ENCODE data around the gene MTAP.

MTAP gene

GRCh38 chr9:21804791-21805190 is 2.4 kb downstream of the MTAP start:
- no peak for DNase-seq (ENCODE audit: low spot score)

- no peak for DNase-seq (ENCODE audit: low spot score)
Observed at GRCh38 chr9:21806644-21807043, 4.2 kb downstream of the MTAP start.

- DNase-seq (ENCODE audit: low spot score) = no peak
Observed at GRCh38 chr9:21810388-21810787, 8.0 kb downstream of the MTAP start.

GRCh38 chr9:21810881-21811280 is 8.4 kb downstream of the MTAP start:
- DNase-seq (ENCODE audit: low spot score) = no peak

GRCh38 chr9:21811914-21812313 is 9.5 kb downstream of the MTAP start:
- DNase-seq (ENCODE audit: low spot score) = no peak

GRCh38 chr9:21812415-21812814 is 10.0 kb downstream of the MTAP start:
- DNase-seq (ENCODE audit: low spot score) = no peak

- peak; percentile 62 for DNase-seq (ENCODE audit: low spot score)
Observed at GRCh38 chr9:21812946-21813568, 10.6 kb downstream of the MTAP start.

- DNase-seq (ENCODE audit: low spot score) = peak; percentile 75
Observed at GRCh38 chr9:21813575-21814473, 11.4 kb downstream of the MTAP start.

GRCh38 chr9:21815643-21816042 is 13.2 kb downstream of the MTAP start:
- no peak for DNase-seq (ENCODE audit: low spot score)

GRCh38 chr9:21817176-21817575 is 14.7 kb downstream of the MTAP start:
- DNase-seq (ENCODE audit: low spot score) = no peak

GRCh38 chr9:21825637-21826036 is 23.2 kb downstream of the MTAP start:
- DNase-seq (ENCODE audit: low spot score) = no peak

- no peak for DNase-seq (ENCODE audit: low spot score)
Observed at GRCh38 chr9:21828853-21829410, 26.5 kb downstream of the MTAP start.

- DNase-seq (ENCODE audit: low spot score) = no peak
Observed at GRCh38 chr9:21830589-21830988, 28.2 kb downstream of the MTAP start.

- DNase-seq (ENCODE audit: low spot score) = no peak
Observed at GRCh38 chr9:21831841-21832509, 29.5 kb downstream of the MTAP start.

- DNase-seq (ENCODE audit: low spot score) = no peak
Observed at GRCh38 chr9:21833090-21833801, 30.8 kb downstream of the MTAP start.

GRCh38 chr9:21835121-21835520 is 32.7 kb downstream of the MTAP start:
- no peak for DNase-seq (ENCODE audit: low spot score)

- DNase-seq (ENCODE audit: low spot score) = no peak
Observed at GRCh38 chr9:21836437-21837161, 34.2 kb downstream of the MTAP start.

GRCh38 chr9:21837501-21837900 is 35.1 kb downstream of the MTAP start:
- no peak for DNase-seq (ENCODE audit: low spot score)

GRCh38 chr9:21840647-21841046 is 38.2 kb downstream of the MTAP start:
- DNase-seq (ENCODE audit: low spot score) = no peak

GRCh38 chr9:21841133-21841532 is 38.7 kb downstream of the MTAP start:
- no peak for DNase-seq (ENCODE audit: low spot score)

- no peak for DNase-seq (ENCODE audit: low spot score)
Observed at GRCh38 chr9:21848615-21849014, 46.2 kb downstream of the MTAP start.

Measured in CD4-positive, alpha-beta T cell treated with Interleukin-6 at 100 ng/mL for 8 hours (primary cell).